ENCODE data around the gene COQ3.

DNA sequence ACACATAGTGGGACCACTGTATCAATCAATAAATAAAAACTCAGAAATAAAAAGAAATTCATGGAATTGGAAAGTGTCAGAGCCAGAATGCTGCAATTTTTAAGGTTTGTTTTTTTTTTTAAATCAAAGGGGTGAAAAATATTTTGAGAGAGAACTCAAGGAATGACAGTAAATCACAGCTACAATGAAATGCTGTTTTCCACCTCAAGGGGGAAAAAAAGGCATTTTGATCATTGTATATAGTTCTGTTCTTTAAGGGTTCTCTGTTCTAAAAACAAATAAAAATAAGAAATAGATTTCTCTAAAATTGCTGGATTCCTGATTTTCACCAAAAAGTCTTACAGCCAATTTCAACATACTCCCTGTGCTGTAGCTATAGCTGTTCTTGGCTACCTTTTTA is 69.0 kb downstream of the COQ3 start:
- TF ChIP-seq, protein P1, sequence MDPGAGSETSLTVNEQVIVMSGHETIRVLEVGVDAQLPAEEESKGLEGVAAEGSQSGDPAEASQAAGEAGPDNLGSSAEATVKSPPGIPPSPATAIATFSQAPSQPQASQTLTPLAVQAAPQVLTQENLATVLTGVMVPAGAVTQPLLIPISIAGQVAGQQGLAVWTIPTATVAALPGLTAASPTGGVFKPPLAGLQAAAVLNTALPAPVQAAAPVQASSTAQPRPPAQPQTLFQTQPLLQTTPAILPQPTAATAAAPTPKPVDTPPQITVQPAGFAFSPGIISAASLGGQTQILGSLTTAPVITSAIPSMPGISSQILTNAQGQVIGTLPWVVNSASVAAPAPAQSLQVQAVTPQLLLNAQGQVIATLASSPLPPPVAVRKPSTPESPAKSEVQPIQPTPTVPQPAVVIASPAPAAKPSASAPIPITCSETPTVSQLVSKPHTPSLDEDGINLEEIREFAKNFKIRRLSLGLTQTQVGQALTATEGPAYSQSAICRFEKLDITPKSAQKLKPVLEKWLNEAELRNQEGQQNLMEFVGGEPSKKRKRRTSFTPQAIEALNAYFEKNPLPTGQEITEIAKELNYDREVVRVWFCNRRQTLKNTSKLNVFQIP (CRISPR knock-in tag; IDR thresholded peaks at IDR 0.05; ENCODE audit: borderline replicate concordance, low read depth), result no peak
- TF ChIP-seq BACH2 (CRISPR knock-in tag; IDR thresholded peaks at IDR 0.05; ENCODE audit: borderline replicate concordance) (no peak), ZNF565 (CRISPR knock-in tag; conservative IDR thresholded peaks at IDR 0.05; ENCODE audit: low read depth) (no peak), ZFP3 (CRISPR knock-in tag; IDR thresholded peaks at IDR 0.05) (no peak), RARB (CRISPR knock-in tag; IDR thresholded peaks at IDR 0.05) (no peak), TCF4 (CRISPR knock-in tag; IDR thresholded peaks at IDR 0.05; ENCODE audit: borderline replicate concordance) (no peak), ISL1 (CRISPR knock-in tag; IDR thresholded peaks at IDR 0.05) (no peak), ZFP30 (CRISPR knock-in tag; IDR thresholded peaks at IDR 0.05) (no peak)
- TF ChIP-seq, protein P2, sequence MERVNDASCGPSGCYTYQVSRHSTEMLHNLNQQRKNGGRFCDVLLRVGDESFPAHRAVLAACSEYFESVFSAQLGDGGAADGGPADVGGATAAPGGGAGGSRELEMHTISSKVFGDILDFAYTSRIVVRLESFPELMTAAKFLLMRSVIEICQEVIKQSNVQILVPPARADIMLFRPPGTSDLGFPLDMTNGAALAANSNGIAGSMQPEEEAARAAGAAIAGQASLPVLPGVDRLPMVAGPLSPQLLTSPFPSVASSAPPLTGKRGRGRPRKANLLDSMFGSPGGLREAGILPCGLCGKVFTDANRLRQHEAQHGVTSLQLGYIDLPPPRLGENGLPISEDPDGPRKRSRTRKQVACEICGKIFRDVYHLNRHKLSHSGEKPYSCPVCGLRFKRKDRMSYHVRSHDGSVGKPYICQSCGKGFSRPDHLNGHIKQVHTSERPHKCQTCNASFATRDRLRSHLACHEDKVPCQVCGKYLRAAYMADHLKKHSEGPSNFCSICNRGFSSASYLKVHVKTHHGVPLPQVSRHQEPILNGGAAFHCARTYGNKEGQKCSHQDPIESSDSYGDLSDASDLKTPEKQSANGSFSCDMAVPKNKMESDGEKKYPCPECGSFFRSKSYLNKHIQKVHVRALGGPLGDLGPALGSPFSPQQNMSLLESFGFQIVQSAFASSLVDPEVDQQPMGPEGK (CRISPR knock-in tag; IDR thresholded peaks at IDR 0.05; ENCODE audit: borderline replicate concordance), result no peak
- TF ChIP-seq, protein P3, sequence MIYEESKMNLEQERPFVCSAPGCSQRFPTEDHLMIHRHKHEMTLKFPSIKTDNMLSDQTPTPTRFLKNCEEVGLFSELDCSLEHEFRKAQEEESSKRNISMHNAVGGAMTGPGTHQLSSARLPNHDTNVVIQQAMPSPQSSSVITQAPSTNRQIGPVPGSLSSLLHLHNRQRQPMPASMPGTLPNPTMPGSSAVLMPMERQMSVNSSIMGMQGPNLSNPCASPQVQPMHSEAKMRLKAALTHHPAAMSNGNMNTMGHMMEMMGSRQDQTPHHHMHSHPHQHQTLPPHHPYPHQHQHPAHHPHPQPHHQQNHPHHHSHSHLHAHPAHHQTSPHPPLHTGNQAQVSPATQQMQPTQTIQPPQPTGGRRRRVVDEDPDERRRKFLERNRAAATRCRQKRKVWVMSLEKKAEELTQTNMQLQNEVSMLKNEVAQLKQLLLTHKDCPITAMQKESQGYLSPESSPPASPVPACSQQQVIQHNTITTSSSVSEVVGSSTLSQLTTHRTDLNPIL (CRISPR knock-in tag; IDR thresholded peaks at IDR 0.05; ENCODE audit: low read depth), result no peak
- TF ChIP-seq, protein P4, sequence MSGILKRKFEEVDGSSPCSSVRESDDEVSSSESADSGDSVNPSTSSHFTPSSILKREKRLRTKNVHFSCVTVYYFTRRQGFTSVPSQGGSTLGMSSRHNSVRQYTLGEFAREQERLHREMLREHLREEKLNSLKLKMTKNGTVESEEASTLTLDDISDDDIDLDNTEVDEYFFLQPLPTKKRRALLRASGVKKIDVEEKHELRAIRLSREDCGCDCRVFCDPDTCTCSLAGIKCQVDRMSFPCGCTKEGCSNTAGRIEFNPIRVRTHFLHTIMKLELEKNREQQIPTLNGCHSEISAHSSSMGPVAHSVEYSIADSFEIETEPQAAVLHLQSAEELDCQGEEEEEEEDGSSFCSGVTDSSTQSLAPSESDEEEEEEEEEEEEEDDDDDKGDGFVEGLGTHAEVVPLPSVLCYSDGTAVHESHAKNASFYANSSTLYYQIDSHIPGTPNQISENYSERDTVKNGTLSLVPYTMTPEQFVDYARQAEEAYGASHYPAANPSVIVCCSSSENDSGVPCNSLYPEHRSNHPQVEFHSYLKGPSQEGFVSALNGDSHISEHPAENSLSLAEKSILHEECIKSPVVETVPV (CRISPR knock-in tag; IDR thresholded peaks at IDR 0.05), result no peak
